SJSA1 (cell line): Measurements from ENCODE around the gene CCDC141. TPM values are rescaled to one million over a fixed set of nuclear protein-coding genes. Genes with fewer than 3 reads are reported as not detected.
"Not testable (repeated sequence)": the region's sequence is repeated elsewhere in the genome, so short reads cannot be mapped to it uniquely, and the experiment has no call there.

Experiments
- DNase-seq, 2 experiments: peaks; one replicate each; pipeline ENCODE4 v3.0.0-alpha.2; 2015 to 2020; ENCODE audit warnings: low spot score in 2 of 2, low read depth in 1 of 2
- H3K27ac ChIP-seq: fragments of 250-450 bp; sonication (Bioruptor Pico); 2 replicates; pipeline ENCODE4 v1.5.1; 2020; ENCODE audit warnings: mild to moderate bottlenecking, moderate library complexity
- H3K27me3 ChIP-seq: fragments of 250-450 bp; sonication (Bioruptor Pico); replicated peaks from 2 replicates; pipeline ENCODE4 v1.5.1; 2020; ENCODE audit warnings: mild to moderate bottlenecking, moderate library complexity
- H3K36me3 ChIP-seq: fragments of 250-450 bp; sonication (Bioruptor Pico); 2 replicates; pipeline ENCODE4 v1.5.1; 2020; ENCODE audit warnings: mild to moderate bottlenecking
- H3K4me1 ChIP-seq: fragments of 250-450 bp; sonication (Bioruptor Pico); replicated peaks from 2 replicates; pipeline ENCODE4 v1.6.1; 2021; ENCODE audit warnings: mild to moderate bottlenecking
- H3K4me3 ChIP-seq: fragments of 250-450 bp; sonication (Bioruptor Pico); 2 replicates; pipeline ENCODE4 v1.5.1; 2020; ENCODE audit warnings: mild to moderate bottlenecking
- H3K9me3 ChIP-seq: fragments of 250-450 bp; sonication (Bioruptor Pico); replicated peaks from 2 replicates; pipeline ENCODE4 v1.5.1; 2020; ENCODE audit warnings: mild to moderate bottlenecking
- total RNA-seq: library from RNA; depleted of rRNA; stranded (reverse); fragments of >200 nt; shearing (Covaris generic); gene quantifications from 2 replicates; pipeline ENCODE4 v1.2.3, GENCODE V29; 2014

Gene CCDC141
- total RNA-seq, 1 experiment from 2014 or later: not detected

DNA sequence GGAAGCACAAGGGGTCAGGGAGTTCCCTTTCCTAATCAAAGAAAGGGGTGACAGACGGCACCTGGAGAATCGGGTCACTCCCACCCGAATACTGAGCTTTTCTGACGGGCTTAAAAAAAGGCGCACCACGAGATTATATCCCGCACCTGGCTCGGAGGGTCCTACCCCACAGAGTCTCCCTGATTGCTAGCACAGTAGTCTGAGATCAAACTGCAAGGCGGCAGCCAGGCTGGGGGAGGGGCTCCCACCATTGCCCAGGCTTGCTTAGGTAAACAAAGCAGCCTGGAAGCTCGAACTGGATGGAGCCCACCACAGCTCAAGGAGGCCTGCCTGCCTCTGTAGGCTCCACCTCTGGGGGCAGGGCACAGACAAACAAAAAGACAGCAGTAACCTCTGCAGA lies 67.3 kb downstream of the CCDC141 start:
- H3K36me3 ChIP-seq, DNase-seq, H3K9me3 ChIP-seq, H3K4me3 ChIP-seq, H3K27ac ChIP-seq, H3K4me1 ChIP-seq, H3K27me3 ChIP-seq: not testable (repeated sequence)

DNA sequence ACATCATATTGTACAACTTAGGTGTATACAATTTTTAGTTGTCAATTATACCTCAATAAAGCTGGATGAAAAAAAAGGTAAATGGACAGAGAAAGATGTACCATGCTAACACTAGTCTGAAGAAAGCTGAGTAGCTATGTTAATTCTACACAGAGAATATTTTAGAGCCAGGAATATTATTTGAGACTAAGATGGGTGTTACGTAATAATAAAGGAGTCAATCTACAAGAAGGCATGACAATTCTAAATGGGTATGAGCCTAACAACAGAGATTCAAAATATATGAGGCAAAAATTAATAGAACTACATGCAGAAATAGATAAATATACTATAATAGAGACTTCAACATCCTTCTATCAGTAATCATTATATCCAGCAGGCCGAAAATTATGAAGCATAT lies 69.1 kb downstream of the CCDC141 start:
- Histone ChIP-seq H3K36me3 (no peaks in the 10 kb centered on the region), H3K27ac (no peak overlapping the region), H3K4me1 (no peaks in the 10 kb centered on the region), H3K27me3 (no peaks in the 10 kb centered on the region), H3K9me3 (no peaks in the 10 kb centered on the region), H3K4me3 (no peak overlapping the region)
- no peak for DNase-seq

DNA sequence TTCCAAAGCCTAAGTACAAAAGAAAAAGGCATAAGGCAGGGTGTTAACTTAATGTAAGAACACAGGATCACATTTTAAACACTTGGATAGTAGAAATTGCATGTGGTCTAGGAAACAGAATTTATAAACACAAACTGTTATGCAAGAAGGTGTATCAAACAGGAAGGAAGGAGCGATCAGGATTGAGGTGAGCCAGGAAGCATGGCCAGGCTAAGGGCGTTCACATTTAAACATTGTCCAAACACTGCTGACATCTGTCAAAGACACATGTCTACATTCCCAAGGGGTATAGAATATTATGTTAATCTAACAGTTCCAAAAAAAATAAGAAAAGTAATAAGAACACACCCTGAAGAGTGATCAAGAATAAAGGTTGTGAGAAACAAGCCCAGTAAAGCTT lies 71.3 kb downstream of the CCDC141 start:
- Histone ChIP-seq H3K36me3 (no peaks in the 10 kb centered on the region), H3K27ac (no peak overlapping the region)
- no peak for DNase-seq

DNA sequence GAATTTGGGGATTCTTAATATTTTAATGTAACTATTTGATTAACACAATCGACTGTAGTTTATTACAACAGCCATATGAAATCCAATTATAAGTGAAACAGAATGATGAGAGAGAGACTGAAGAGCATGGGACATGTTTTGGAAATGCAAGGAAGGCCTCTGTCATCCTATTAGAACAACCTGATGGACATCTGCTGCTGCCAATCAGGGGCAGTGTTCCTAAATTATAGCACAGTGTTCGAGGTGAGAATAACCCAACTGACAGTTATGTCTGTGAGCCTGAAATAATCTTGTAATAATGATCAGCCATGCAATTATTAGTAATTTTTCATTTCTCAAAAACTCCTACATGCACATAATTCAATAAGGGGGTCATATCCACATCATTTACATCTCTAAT lies 73.6 kb downstream of the CCDC141 start:
- DNase-seq: no peak
- Histone ChIP-seq H3K4me1 (no peaks in the 10 kb centered on the region), H3K27ac (no peak overlapping the region), H3K36me3 (no peaks in the 10 kb centered on the region), H3K9me3 (no peaks in the 10 kb centered on the region), H3K4me3 (no peak overlapping the region), H3K27me3 (no peaks in the 10 kb centered on the region)

More for the DNA sequence above, 71.3 kb downstream of the CCDC141 start:
- Histone ChIP-seq H3K4me1 (no peaks in the 10 kb centered on the region), H3K4me3 (no peak overlapping the region), H3K9me3 (no peaks in the 10 kb centered on the region), H3K27me3 (no peaks in the 10 kb centered on the region)

DNA sequence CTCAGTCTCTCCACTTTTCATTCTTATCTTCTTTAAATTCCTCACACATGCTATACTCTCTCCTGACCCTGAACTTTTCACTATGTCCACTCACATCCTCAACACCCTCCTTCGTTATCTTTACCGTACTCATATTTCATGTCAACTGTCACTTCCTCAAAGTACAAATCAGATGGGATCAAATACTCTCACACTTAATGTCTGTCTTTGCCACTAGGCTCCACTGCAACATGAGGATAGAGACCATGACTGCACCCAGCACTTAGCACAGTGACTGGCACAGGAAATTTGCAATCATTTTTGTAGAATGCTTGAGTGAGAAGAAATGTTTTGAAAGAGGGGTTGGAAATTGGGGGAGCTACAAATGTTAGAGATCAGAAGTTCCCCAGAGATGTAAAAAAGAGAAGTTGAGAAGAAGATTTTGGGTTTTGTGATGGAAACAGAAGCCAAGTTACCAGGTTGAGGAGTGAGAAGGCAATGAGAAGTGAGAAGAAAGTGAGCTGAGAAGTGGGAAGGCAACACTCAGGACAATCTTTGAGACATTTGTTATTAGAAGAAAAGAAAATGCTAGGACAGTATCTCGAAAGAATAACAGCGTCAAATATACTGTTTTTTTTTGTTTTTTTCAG lies 87.0 kb downstream of the CCDC141 start:
- Histone ChIP-seq H3K9me3 (no peaks in the 10 kb centered on the region), H3K36me3 (no peaks in the 10 kb centered on the region), H3K4me3 (no peak overlapping the region), H3K27me3 (no peaks in the 10 kb centered on the region; the same call in 1 of the 2 replicates), H3K4me1 (no peaks in the 10 kb centered on the region), H3K27ac (no peak overlapping the region)
- DNase-seq: no peak

DNA sequence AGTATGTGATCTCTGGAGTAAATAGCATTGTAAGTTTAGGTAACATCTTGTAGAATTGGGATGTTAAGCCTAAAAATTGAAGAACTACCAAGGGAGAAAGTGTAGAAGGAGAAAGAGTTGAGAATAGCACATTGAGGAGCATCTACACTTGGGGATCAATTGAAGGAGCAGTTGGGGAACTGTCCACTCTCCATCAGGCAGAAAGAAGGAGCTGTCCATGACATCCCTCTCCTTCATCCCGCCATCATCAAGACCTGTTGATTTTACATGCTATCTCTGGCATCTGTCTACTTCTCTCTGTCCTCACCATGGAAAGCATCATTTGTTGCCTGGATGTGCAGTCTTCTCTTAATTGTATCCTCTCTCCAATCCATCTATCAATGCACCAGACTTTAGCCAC lies 87.8 kb downstream of the CCDC141 start:
- H3K4me1 ChIP-seq: no peaks in the 10 kb centered on the region
- H3K36me3 ChIP-seq: no peaks in the 10 kb centered on the region
- H3K4me3 ChIP-seq: no peak overlapping the region
- no peaks in the 10 kb centered on the region for H3K9me3 ChIP-seq
- no peak overlapping the region for H3K27ac ChIP-seq
- no peaks in the 10 kb centered on the region; the same call in 1 of the 2 replicates for H3K27me3 ChIP-seq
- no peak for DNase-seq

DNA sequence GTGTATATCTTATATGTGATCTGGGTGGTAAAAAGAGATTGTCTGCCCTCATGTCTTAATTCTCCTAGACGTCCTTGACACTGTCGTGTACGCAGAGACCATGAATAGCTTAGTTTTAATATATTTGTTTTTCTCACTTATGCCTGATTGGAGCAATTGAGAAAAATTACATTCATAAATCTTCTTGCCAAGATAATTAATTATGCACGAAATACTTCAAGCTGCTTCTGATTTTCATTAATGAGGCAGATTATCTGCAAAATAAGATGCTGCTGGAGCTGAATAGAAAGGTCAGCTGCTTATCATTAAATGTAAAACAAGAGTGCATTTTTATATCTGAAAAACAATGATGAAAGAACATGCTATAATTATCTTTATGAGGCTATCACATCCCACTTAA lies 95.9 kb downstream of the CCDC141 start:
- Histone ChIP-seq H3K27ac (no peak overlapping the region), H3K27me3 (no peaks in the 10 kb centered on the region), H3K36me3 (no peaks in the 10 kb centered on the region), H3K4me3 (no peak overlapping the region), H3K9me3 (no peaks in the 10 kb centered on the region), H3K4me1 (no peaks in the 10 kb centered on the region)
- no peak for DNase-seq

DNA sequence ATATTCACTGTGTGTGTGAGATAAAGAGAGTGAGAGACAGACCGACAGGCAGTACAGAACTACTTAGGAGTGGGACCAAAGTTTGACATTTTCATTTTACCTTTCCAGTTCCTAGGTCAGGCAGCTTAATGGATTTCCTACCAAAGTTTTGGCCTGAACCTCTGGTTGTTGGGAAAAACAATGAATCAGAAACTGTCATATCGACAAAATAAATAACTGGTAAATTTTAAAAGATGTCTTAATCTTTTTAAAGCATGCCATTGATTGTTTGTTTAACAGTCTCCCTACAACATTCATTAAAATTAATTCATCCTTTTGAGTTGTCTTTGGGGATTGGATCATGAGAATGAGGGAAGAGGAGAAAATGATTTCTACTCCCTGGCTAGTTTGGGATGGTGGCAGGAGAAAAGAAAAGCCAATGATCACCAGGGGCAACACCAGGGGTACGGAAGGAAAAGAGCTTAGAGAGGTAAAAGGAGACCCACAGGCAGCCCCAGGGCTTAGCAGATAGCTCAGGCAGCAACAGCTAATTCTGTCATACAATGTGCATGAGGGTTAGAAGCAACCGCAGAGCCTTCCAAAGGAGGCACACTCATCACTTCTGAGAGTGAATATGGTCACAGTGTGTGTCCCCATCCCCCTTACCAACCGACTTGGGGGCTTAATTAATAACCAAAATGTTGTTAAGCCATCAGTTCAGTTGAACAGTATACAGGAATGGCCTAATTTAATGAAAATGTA lies 98.5 kb downstream of the CCDC141 start:
- no peak overlapping the region for H3K4me3 ChIP-seq
- H3K9me3 ChIP-seq: no peaks in the 10 kb centered on the region
- no peaks in the 10 kb centered on the region for H3K27me3 ChIP-seq
- no peaks in the 10 kb centered on the region for H3K36me3 ChIP-seq
- no peaks in the 10 kb centered on the region for H3K4me1 ChIP-seq
- H3K27ac ChIP-seq: no peak overlapping the region
- no peak for DNase-seq

DNA sequence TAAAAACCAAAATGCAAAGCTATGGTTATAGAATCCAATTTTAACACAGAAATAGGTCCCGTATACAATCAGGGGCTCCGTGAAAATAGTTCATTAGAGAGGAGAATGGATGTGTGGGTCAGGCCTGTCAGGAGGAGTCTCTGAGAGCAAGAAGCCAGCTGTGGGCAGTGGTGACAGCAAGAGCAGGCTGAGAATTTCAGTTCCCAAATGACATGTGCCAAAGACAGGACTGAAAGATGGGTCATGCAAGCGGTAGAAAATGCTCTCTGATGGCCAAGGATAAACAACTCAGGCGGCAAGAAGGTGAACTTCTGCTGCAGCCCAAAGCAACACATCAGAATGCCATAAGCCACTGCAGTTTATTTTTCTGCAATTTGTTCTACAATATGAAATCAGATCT lies 100.4 kb downstream of the CCDC141 start:
- Histone ChIP-seq H3K9me3 (no peaks in the 10 kb centered on the region), H3K4me3 (no peak overlapping the region), H3K36me3 (no peaks in the 10 kb centered on the region), H3K27me3 (no peaks in the 10 kb centered on the region), H3K27ac (no peak overlapping the region), H3K4me1 (no peaks in the 10 kb centered on the region)
- no peak for DNase-seq

DNA sequence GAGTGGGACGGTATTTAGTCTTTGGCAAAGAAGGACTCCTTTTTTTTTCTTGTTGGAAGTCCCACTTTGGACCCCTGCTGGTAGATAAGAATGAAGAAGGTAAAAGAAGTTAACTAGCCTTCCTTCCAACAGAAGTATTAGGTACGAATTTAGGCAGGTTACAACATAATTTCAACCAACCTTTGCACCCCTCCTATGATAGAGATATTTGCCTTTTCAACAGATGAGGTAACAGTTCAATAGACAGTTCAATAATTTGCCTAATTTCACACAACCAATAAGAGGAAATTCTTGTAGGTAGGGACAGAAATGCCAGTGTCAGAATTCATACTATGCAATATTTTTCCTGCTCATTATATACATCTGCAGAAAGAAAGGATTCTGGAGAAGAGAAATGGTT lies 100.8 kb downstream of the CCDC141 start:
- H3K36me3 ChIP-seq: no peaks in the 10 kb centered on the region
- H3K27me3 ChIP-seq: 0 out of 2 replicates have a peak, but pooled peaks cover 3% of the 10 kb centered on the region
- H3K9me3 ChIP-seq: no peaks in the 10 kb centered on the region
- H3K27ac ChIP-seq: no peak overlapping the region
- no peak overlapping the region for H3K4me3 ChIP-seq
- DNase-seq: no peak
- H3K4me1 ChIP-seq: no peaks in the 10 kb centered on the region

DNA sequence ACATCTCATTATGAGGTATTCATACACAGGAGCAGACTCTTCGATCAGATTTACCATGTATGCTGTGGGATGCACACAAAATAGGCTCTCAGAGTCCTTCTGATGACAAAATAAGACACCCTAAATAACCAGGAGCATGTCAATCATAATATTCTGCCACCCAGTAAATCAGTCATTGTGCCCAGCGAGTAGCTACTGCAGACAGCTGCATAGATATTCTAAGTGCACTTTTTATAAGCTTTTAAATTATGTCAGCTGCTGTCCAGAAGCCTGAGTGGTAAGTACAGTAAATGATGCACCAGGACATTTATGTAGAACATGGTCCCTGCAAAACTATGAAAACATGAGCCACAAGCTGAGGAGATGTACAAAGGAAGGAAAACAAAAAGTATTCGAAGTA lies 102.9 kb downstream of the CCDC141 start:
- Histone ChIP-seq H3K4me3 (no peak overlapping the region), H3K27me3 (0 out of 2 replicates have a peak, but pooled peaks cover 3% of the 10 kb centered on the region), H3K27ac (no peak overlapping the region), H3K9me3 (no peaks in the 10 kb centered on the region), H3K4me1 (no peaks in the 10 kb centered on the region), H3K36me3 (no peaks in the 10 kb centered on the region)
- DNase-seq: no peak

DNA sequence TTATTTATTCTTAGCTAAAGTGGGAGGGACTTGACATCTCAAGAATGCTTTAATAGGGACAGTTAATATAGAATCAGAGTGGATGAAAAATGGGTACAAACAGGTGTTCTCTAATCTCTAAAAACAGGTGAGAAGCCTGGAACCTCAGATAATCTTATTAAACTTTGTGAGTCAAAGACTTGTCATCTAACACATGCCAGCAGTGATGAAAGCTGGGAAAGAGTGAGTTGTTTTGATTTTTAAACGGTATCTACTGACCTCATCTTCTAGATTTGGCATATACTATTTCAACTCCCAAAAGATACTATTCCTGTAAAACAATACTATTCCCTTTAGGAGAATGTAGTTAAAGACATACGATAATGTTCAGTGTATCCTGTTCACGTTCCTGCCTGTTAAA lies 103.4 kb downstream of the CCDC141 start:
- no peaks in the 10 kb centered on the region for H3K4me1 ChIP-seq
- no peaks in the 10 kb centered on the region for H3K36me3 ChIP-seq
- H3K27ac ChIP-seq: no peak overlapping the region
- no peak for DNase-seq
- H3K27me3 ChIP-seq: 0 out of 2 replicates have a peak, but pooled peaks cover 3% of the 10 kb centered on the region
- H3K9me3 ChIP-seq: no peaks in the 10 kb centered on the region
- no peak overlapping the region for H3K4me3 ChIP-seq

DNA sequence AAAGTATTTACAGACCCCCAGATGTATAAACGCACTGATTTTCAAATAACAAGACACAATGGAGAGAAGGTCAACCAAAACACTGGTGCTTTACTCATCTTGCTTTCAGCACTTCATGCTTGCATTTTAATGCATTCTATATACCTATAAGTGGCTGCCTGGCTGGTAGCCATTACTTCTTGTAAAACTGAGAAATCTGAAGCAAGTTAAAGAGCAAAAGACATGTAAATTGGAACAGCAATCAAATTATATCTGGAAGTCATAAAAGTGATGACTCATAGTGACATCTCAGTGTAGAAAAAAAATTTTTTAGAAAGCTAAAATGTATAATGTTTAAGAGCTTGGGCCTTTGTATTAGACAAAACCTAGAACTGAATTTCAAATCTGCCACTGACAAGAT lies 106.2 kb downstream of the CCDC141 start:
- no peaks in the 10 kb centered on the region for H3K36me3 ChIP-seq
- DNase-seq: no peak
- H3K4me3 ChIP-seq: no peak overlapping the region
- no peaks in the 10 kb centered on the region for H3K4me1 ChIP-seq
- H3K27me3 ChIP-seq: 0 out of 2 replicates have a peak, but pooled peaks cover 3% of the 10 kb centered on the region
- no peaks in the 10 kb centered on the region for H3K9me3 ChIP-seq
- H3K27ac ChIP-seq: no peak overlapping the region

DNA sequence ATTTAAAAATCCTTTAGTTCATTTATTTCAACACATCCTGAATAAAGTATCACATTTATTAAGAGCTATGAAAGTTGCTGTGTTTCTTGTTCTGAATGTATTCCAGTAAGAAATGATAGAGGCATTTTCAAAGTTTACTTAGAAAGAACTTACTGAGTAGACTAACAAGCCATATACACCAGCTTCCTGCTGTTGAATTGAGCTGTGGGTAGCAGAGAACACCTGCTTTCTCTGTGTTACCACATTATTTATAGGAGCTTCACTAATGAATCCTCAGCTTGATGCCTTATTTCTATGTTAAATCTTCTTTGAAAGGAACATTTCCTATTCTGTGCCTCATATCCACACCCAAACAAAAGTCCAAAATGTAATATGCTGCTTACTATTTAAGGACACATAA lies 115.4 kb downstream of the CCDC141 start:
- no peak overlapping the region for H3K27ac ChIP-seq
- no peak for DNase-seq
- H3K36me3 ChIP-seq: no peaks in the 10 kb centered on the region
- no peaks in the 10 kb centered on the region for H3K27me3 ChIP-seq
- H3K9me3 ChIP-seq: no peaks in the 10 kb centered on the region
- no peak overlapping the region for H3K4me3 ChIP-seq
- H3K4me1 ChIP-seq: no peaks in the 10 kb centered on the region
